Peyer's patch (tissue), 4 donors: ENCODE results near the gene IL17RD. TPM values are rescaled to one million over a fixed set of nuclear protein-coding genes. Genes with fewer than 3 reads are reported as not detected.
A peak's percentile ranks its signal among the peaks of the same experiment; 100 is the strongest.

Experiments
- DNase-seq, 3 donors: peaks; one replicate each; pipeline ENCODE4 v3.0.0-alpha.2; 2017 to 2019
- H3K27ac ChIP-seq, 4 donors: fragments of 200-600 bp; sonication (generic); one replicate each; pipeline ENCODE4 v1.5.1; 2016 to 2019
- H3K27me3 ChIP-seq, 2 donors: fragments of 200-600 bp; sonication (generic); one replicate each; pipeline ENCODE4 v1.5.1; 2019
- H3K36me3 ChIP-seq, 3 donors: fragments of 200-600 bp; sonication (generic); one replicate each; pipeline ENCODE4 v1.5.1; 2016 to 2019
- H3K4me1 ChIP-seq, 4 donors: fragments of 200-600 bp; sonication (generic); one replicate each; pipeline ENCODE4 v1.5.1; 2016 to 2019
- H3K4me3 ChIP-seq, 4 donors: fragments of 200-600 bp; sonication (generic); 1 replicate in 3 of 4; 2 replicates in 1 of 4; pipeline ENCODE4 v1.5.1; 2016 to 2019; ENCODE audit warnings: mild to moderate bottlenecking in 1 of 4
- H3K9me3 ChIP-seq, 4 donors: fragments of 200-600 bp; sonication (generic); one replicate each; pipeline ENCODE4 v1.5.1; 2016 to 2019; ENCODE audit warnings: mild to moderate bottlenecking in 1 of 4
- CTCF ChIP-seq, 6 experiments: fragments of 450-650 bp in 4 of 6; fragments of 200-600 bp in 2 of 6; sonication (generic) in 1 of 6; IDR thresholded peaks; one replicate each; pipeline ENCODE4 v1.5.1; 2017 to 2019; ENCODE audit warnings: antibody characterized with exemption in 6 of 6, mild to moderate bottlenecking in 3 of 6, moderate library complexity in 1 of 6
- POLR2A ChIP-seq, 2 donors: fragments of 450-650 bp; IDR thresholded peaks; one replicate each; pipeline ENCODE4 v1.5.1; 2017; ENCODE audit warnings: antibody characterized with exemption in 2 of 2, mild to moderate bottlenecking in 2 of 2, moderate library complexity in 2 of 2
- total RNA-seq, 4 donors: library from RNA; depleted of rRNA; stranded (reverse); fragments of >200 nt; gene quantifications; one replicate each; pipeline ENCODE4 v1.1.0, GENCODE V29; 2016

IL17RD gene
- 1 to 10 TPM in 2 of 4 donors, under 1 TPM in 2; 0.88 to 5.8 (median 2.1) TPM for total RNA-seq

GRCh38 chr3:57164657-57165573 lies at the start of gene IL17RD:
Gene IL17RD, minus strand, starts transcription at chr3:57165353. Its CDS starts 67 bp downstream, at chr3:57165286.
- H3K9me3 ChIP-seq, result no peaks in the 10 kb centered on the region
- H3K4me1 ChIP-seq, result peaks cover 0 to 15% (median 13%) of the 10 kb centered on the region in 4 donors
- TF ChIP-seq POLR2A (IDR thresholded peaks at IDR 0.05) (no peak), CTCF (IDR thresholded peaks at IDR 0.05) (no peak)
- peak within 1 kb of the TSS; percentile 52 to 78 (median 70) for H3K4me3 ChIP-seq
- no peaks in the 10 kb centered on the region for H3K27me3 ChIP-seq
- peak within 1 kb of the TSS in 3 of 4 donors; percentile 16 to 43 (median 31) for H3K27ac ChIP-seq
- peak; percentile 68 to 82 (median 82) for DNase-seq
- H3K36me3 ChIP-seq, result no peaks in the 10 kb centered on the region

DNA sequence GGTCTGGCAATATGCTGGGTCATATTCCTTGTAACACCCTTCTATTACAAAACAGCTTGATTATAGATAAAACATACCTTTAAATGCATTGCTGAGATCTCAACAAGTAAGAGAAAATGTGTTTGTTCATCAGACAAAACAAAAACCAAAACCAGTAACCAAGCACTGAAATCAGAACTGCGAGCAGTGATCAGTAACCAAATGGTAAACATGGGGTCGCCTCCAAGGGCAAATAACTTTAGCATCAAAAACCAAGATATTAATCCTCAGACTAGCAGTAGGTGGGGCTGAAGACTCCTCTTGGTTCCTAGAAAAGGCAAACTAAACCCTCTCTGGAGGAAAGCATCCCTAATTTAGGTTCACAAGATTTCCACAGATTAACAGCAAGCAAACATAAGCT lies 41.3 kb upstream of the IL17RD start:
- Histone ChIP-seq H3K27me3 (no peaks in the 10 kb centered on the region), H3K4me1 (no peaks in the 10 kb centered on the region), H3K36me3 (no peaks in the 10 kb centered on the region), H3K9me3 (no peaks in the 10 kb centered on the region), H3K27ac (no peak overlapping the region), H3K4me3 (no peak overlapping the region)
- TF ChIP-seq CTCF (IDR thresholded peaks at IDR 0.05) (no peak), POLR2A (IDR thresholded peaks at IDR 0.05) (no peak)
- DNase-seq, result no peak

GRCh38 chr3:57199895-57200297 lies 34.7 kb upstream of the IL17RD start, which contains the start of gene HESX1:
Gene HESX1, minus strand, starts transcription at chr3:57199978. Its CDS starts 60 bp downstream, at chr3:57199918.
- H3K4me1 ChIP-seq, result no peaks in the 10 kb centered on the region
- no peak within 1 kb of the TSS for H3K4me3 ChIP-seq
- no peaks in the 10 kb centered on the region for H3K36me3 ChIP-seq
- no peak within 1 kb of the TSS for H3K27ac ChIP-seq
- DNase-seq, result no peak
- H3K27me3 ChIP-seq, result no peaks in the 10 kb centered on the region
- TF ChIP-seq POLR2A (IDR thresholded peaks at IDR 0.05) (no peak), CTCF (IDR thresholded peaks at IDR 0.05) (no peak)
- no peaks in the 10 kb centered on the region for H3K9me3 ChIP-seq

DNA sequence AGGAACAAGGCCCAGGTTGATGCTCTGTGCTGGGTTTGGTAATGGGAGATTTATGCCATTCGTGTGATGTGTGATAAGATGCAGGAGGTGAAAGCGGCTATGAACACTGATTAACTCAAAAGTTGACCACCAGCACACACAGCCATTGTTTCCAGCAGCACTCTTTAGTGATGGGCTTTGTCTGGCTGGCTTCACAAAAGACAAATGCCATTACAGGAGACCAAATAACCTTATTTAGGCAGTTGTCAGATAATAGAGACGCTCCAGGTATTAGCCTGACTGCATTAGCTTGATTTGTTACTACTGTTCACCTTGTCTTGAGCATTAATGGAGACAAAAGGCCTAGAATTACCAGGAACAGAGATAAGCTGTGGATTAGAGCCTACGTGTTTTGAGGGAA lies 29.5 kb upstream of the IL17RD start:
- Histone ChIP-seq H3K36me3 (no peaks in the 10 kb centered on the region), H3K4me3 (no peak overlapping the region), H3K27me3 (no peaks in the 10 kb centered on the region), H3K27ac (no peak overlapping the region), H3K9me3 (no peaks in the 10 kb centered on the region), H3K4me1 (no peaks in the 10 kb centered on the region)
- DNase-seq, result no peak
- TF ChIP-seq POLR2A (IDR thresholded peaks at IDR 0.05), result no peak
- no peak for TF ChIP-seq CTCF (IDR thresholded peaks at IDR 0.05)

GRCh38 chr3:57192028-57192427 lies 26.9 kb upstream of the IL17RD start:
- no peak overlapping the region for H3K4me3 ChIP-seq
- no peaks in the 10 kb centered on the region for H3K9me3 ChIP-seq
- no peak for DNase-seq
- H3K4me1 ChIP-seq, result no peaks in the 10 kb centered on the region
- TF ChIP-seq POLR2A (IDR thresholded peaks at IDR 0.05), result no peak
- no peak for TF ChIP-seq CTCF (IDR thresholded peaks at IDR 0.05)
- no peaks in the 10 kb centered on the region for H3K27me3 ChIP-seq
- no peaks in the 10 kb centered on the region for H3K36me3 ChIP-seq
- H3K27ac ChIP-seq, result no peak overlapping the region
